Astrocyte (in vitro differentiated cells and primary cell): ENCODE data around the gene CBLN3.

Source experiments
- EZH2 ChIP-seq: IDR thresholded peaks from 2 replicates; pipeline ENCODE4 v1.6.1; 2012; ENCODE audit warnings: mild to moderate bottlenecking, low read length, inconsistent platforms; ENCODE audit not compliant: insufficient read depth
- TF ChIP-seq, protein P1 (sequence below): IDR thresholded peaks from 2 replicates; pipeline ENCODE4 v1.5.1; 2011; ENCODE audit warnings: low read depth, mild to moderate bottlenecking, inconsistent platforms, low read length, moderate library complexity; ENCODE audit not compliant: insufficient read depth

GRCh38 chr14:24427537-24428508, 1.6 kb downstream of the CBLN3 start:
- TF ChIP-seq EZH2 = no peak
- TF ChIP-seq, protein P1, sequence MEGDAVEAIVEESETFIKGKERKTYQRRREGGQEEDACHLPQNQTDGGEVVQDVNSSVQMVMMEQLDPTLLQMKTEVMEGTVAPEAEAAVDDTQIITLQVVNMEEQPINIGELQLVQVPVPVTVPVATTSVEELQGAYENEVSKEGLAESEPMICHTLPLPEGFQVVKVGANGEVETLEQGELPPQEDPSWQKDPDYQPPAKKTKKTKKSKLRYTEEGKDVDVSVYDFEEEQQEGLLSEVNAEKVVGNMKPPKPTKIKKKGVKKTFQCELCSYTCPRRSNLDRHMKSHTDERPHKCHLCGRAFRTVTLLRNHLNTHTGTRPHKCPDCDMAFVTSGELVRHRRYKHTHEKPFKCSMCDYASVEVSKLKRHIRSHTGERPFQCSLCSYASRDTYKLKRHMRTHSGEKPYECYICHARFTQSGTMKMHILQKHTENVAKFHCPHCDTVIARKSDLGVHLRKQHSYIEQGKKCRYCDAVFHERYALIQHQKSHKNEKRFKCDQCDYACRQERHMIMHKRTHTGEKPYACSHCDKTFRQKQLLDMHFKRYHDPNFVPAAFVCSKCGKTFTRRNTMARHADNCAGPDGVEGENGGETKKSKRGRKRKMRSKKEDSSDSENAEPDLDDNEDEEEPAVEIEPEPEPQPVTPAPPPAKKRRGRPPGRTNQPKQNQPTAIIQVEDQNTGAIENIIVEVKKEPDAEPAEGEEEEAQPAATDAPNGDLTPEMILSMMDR = no peak
